ENCODE results near the gene MYO1B. TPM values are rescaled to one million over a fixed set of nuclear protein-coding genes. Genes with fewer than 3 reads are reported as not detected.
A peak's percentile ranks its signal among the peaks of the same experiment; 100 is the strongest.

Gene MYO1B
- total RNA-seq, 1 experiment from 2014 or later = 80.3 TPM

DNA sequence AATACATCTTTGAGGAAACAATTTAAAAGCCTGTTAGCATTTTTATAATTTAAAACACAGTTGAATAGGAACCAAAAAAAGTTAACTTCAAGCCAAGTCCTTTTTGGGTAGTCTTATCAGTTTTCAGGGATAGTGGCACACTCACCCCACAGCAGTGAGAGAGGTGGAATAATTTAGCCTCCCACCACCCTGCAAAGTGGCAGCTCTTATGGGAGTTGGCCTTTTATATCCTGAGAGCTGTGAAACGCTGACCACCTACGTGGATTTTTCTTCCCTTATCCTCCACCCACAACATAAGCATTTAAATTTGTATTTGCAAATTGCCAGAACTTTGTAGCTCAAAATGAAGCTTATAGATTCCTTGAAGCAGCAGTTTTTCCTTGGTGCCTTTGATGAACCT lies 167.1 kb downstream of the MYO1B start:
- DNase-seq = no peak
- Histone ChIP-seq H3K27me3 (replicated peaks; ENCODE audit: control insufficient read depth, insufficient read depth, low read length) (no peaks in the 10 kb centered on the region), H3K4me3 (ENCODE audit: low read depth, low read length) (no peak overlapping the region), H3K4me1 (peaks cover 7% of the 10 kb centered on the region; the same call in 1 of the 2 replicates), H3K9me3 (no peaks in the 10 kb centered on the region), H3K36me3 (ENCODE audit: control insufficient read depth, insufficient read depth, low read length) (no peaks in the 10 kb centered on the region; the same call in 1 of the 2 replicates)
- Mint-ChIP-seq H3K9me3 (ENCODE audit: unreplicated experiment) (no peaks in the 10 kb centered on the region), H3K27ac (ENCODE audit: unreplicated experiment) (no peak overlapping the region), H3K4me1 (ENCODE audit: low read depth, unreplicated experiment) (peaks cover 6% of the 10 kb centered on the region), H3K4me3 (ENCODE audit: unreplicated experiment) (no peak overlapping the region), H3K27me3 (ENCODE audit: insufficient read depth, unreplicated experiment) (no peaks in the 10 kb centered on the region), H3K36me3 (ENCODE audit: insufficient read depth, unreplicated experiment) (peaks cover 71% of the 10 kb centered on the region)
- ChIA-PET CTCF (no interaction called here), POLR2A (no interaction called here)
- intact Hi-C loops (cut with micrococcal nuclease; ENCODE audit: unreplicated experiment) = no loop called here
- TF ChIP-seq, protein P1, sequence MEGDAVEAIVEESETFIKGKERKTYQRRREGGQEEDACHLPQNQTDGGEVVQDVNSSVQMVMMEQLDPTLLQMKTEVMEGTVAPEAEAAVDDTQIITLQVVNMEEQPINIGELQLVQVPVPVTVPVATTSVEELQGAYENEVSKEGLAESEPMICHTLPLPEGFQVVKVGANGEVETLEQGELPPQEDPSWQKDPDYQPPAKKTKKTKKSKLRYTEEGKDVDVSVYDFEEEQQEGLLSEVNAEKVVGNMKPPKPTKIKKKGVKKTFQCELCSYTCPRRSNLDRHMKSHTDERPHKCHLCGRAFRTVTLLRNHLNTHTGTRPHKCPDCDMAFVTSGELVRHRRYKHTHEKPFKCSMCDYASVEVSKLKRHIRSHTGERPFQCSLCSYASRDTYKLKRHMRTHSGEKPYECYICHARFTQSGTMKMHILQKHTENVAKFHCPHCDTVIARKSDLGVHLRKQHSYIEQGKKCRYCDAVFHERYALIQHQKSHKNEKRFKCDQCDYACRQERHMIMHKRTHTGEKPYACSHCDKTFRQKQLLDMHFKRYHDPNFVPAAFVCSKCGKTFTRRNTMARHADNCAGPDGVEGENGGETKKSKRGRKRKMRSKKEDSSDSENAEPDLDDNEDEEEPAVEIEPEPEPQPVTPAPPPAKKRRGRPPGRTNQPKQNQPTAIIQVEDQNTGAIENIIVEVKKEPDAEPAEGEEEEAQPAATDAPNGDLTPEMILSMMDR (IDR thresholded peaks at IDR 0.05; ENCODE audit: insufficient read depth in 1 of 2, low read depth in 1 of 2, low read length in 1 of 2, severe bottlenecking in 1 of 2, unreplicated experiment in 1 of 2) = no peak
- BruUV-seq (replicated peaks) = no TSS peak

DNA sequence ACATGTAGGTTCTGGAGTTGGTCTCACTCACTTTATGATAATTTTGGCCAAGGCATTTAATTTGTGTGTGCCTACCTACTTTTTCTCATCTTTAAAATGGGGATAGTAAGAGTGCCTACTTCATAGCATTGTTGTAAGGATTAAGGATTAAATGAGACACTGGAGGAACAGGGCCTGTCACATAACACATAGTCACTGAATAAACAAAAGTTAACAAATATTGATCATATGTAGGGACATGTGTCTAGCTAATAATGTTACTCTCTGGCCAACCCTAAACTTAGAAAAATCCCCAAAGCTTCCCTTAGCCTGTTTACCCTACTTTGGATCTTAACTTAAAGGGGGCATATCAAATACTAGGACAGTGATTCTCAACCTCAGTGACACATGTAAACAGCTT lies 169.9 kb downstream of the MYO1B start:
- BruUV-seq (replicated peaks) = no TSS peak
- no peaks in the 10 kb centered on the region for H3K27me3 ChIP-seq (replicated peaks; ENCODE audit: control insufficient read depth, insufficient read depth, low read length)
- no peak overlapping the region for H3K4me3 Mint-ChIP-seq (ENCODE audit: unreplicated experiment)
- no peaks in the 10 kb centered on the region for H3K9me3 Mint-ChIP-seq (ENCODE audit: unreplicated experiment)
- no peaks in the 10 kb centered on the region; the same call in 1 of the 2 replicates for H3K36me3 ChIP-seq (ENCODE audit: control insufficient read depth, insufficient read depth, low read length)
- DNase-seq = no peak
- CTCF ChIA-PET = no interaction called here
- H3K4me1 ChIP-seq = peaks cover 20% of the 10 kb centered on the region
- no peak overlapping the region for H3K4me3 ChIP-seq (ENCODE audit: low read depth, low read length)
- peaks cover 13% of the 10 kb centered on the region for H3K4me1 Mint-ChIP-seq (ENCODE audit: low read depth, unreplicated experiment)
- POLR2A ChIA-PET = no interaction called here
- no peaks in the 10 kb centered on the region for H3K9me3 ChIP-seq
- H3K36me3 Mint-ChIP-seq (ENCODE audit: insufficient read depth, unreplicated experiment) = peaks cover 52% of the 10 kb centered on the region
- no peaks in the 10 kb centered on the region for H3K27me3 Mint-ChIP-seq (ENCODE audit: insufficient read depth, unreplicated experiment)
- H3K27ac Mint-ChIP-seq (ENCODE audit: unreplicated experiment) = no peak overlapping the region
- TF ChIP-seq, protein P1 (IDR thresholded peaks at IDR 0.05; ENCODE audit: insufficient read depth in 1 of 2, low read depth in 1 of 2, low read length in 1 of 2, severe bottlenecking in 1 of 2, unreplicated experiment in 1 of 2) = no peak
- intact Hi-C loops (cut with micrococcal nuclease; ENCODE audit: unreplicated experiment) = no loop called here

DNA sequence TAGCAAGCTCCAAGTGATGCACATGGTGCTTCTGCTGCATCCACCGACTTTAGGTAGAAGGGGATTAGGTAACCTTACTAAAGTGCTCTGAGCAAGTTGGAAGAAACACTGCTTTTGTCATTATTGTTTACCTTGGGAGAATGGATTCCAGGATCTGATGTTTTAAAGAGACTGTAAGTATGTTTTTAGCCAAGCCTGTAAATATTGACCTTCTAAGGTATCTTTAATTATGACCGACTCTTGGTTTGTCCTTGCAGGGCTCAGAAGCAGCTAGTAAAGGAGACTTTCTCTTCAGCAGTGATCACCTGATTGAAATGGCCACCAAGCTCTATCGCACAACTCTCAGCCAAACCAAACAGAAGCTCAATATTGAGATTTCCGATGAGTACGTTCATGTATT lies 170.7 kb downstream of the MYO1B start:
- no peaks in the 10 kb centered on the region for H3K27me3 Mint-ChIP-seq (ENCODE audit: insufficient read depth, unreplicated experiment)
- no peak overlapping the region for H3K4me3 ChIP-seq (ENCODE audit: low read depth, low read length)
- no peak overlapping the region for H3K4me3 Mint-ChIP-seq (ENCODE audit: unreplicated experiment)
- H3K9me3 Mint-ChIP-seq (ENCODE audit: unreplicated experiment) = no peaks in the 10 kb centered on the region
- no peak for DNase-seq
- TF ChIP-seq, protein P1 (IDR thresholded peaks at IDR 0.05; ENCODE audit: insufficient read depth in 1 of 2, low read depth in 1 of 2, low read length in 1 of 2, severe bottlenecking in 1 of 2, unreplicated experiment in 1 of 2) = no peak
- no peaks in the 10 kb centered on the region; the same call in 1 of the 2 replicates for H3K36me3 ChIP-seq (ENCODE audit: control insufficient read depth, insufficient read depth, low read length)
- no TSS peak for BruUV-seq (replicated peaks)
- peaks cover 20% of the 10 kb centered on the region for H3K4me1 ChIP-seq
- intact Hi-C loops (cut with micrococcal nuclease; ENCODE audit: unreplicated experiment) = no loop called here
- H3K36me3 Mint-ChIP-seq (ENCODE audit: insufficient read depth, unreplicated experiment) = peaks cover 48% of the 10 kb centered on the region
- H3K4me1 Mint-ChIP-seq (ENCODE audit: low read depth, unreplicated experiment) = peaks cover 13% of the 10 kb centered on the region
- ChIA-PET POLR2A (no interaction called here), CTCF (interaction anchor here (0.9 kb wide), 1 partner anchor 123 kb away, joined by 3 read pairs; no protein-coding TSS in a partner anchor)
- H3K9me3 ChIP-seq = no peaks in the 10 kb centered on the region
- H3K27ac Mint-ChIP-seq (ENCODE audit: unreplicated experiment) = peak overlapping the region; percentile 8
- H3K27me3 ChIP-seq (replicated peaks; ENCODE audit: control insufficient read depth, insufficient read depth, low read length) = no peaks in the 10 kb centered on the region
